ENCODE results near the gene DHRSX. TPM values are rescaled to one million over a fixed set of nuclear protein-coding genes. Genes with fewer than 3 reads are reported as not detected.
"Not testable (repeated sequence)": the region's sequence is repeated elsewhere in the genome, so short reads cannot be mapped to it uniquely, and the experiment has no call there.

DHRSX gene
- polyA plus RNA-seq, 4 donors: 21.3 to 30.0 (median 29.0) TPM

DNA sequence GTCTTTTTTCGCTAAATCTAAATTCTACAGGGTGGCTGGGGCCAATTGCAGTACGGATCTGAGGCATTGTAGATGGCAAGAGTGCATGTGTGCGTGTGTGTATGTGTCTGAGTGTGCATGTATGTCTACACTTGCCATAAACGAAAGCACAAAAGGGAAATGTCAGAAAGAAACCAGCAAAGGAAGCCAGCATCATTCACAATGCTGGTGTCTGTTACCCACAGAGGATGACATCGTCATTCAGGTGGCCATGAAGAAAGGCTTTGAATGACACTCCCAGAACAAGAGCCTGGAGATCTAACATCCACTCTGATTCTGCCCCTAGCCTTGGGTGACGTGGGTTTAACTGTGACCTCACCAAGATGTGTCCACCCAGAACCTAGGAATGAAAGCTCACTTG is 124.6 kb downstream of the DHRSX start:
- no peak for DNase-seq (ENCODE audit: low read depth in 4 of 4, low spot score in 3 of 4)

- no peak for DNase-seq (ENCODE audit: low read depth in 4 of 4, low spot score in 3 of 4)
These were observed 126.7 kb downstream of the DHRSX start for GRCh38 chrX:2374086-2374485.

GRCh38 chrX:2373615-2374014 is 127.2 kb downstream of the DHRSX start:
- DNase-seq (ENCODE audit: low read depth in 4 of 4, low spot score in 3 of 4): no peak

- peak in 1 of 4 donors; percentile 33 for DNase-seq (ENCODE audit: low read depth in 4 of 4, low spot score in 3 of 4)
These were observed 129.6 kb downstream of the DHRSX start for GRCh38 chrX:2371026-2371711.

GRCh38 chrX:2370456-2370855 is 130.3 kb downstream of the DHRSX start:
- DNase-seq (ENCODE audit: low read depth in 4 of 4, low spot score in 3 of 4): no peak

- no peak for DNase-seq (ENCODE audit: low read depth in 4 of 4, low spot score in 3 of 4)
These were observed 131.6 kb downstream of the DHRSX start for GRCh38 chrX:2369206-2369605.

GRCh38 chrX:2360731-2361130 is 140.0 kb downstream of the DHRSX start:
- DNase-seq (ENCODE audit: low read depth in 4 of 4, low spot score in 3 of 4): no peak

DNA sequence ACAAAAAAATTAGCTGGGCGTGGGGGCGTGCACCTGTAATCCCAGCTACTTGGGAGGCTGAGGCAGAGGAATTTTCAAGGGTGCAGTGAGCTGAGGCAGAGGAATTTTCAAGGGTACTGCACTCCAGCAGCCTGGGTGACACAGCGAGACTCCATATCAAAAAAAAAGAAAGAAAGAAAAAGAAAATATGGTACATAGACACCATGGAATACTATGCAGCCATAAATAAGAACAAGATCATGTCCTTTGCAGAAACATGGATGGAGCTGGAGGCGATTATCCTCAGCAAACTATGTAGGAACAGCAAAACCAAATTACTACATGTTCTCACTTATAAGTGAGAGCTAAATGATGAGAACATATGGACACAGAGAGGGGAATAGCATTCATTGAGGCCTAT is 141.3 kb downstream of the DHRSX start:
- not testable (repeated sequence) for DNase-seq (ENCODE audit: low read depth in 4 of 4, low spot score in 3 of 4)

DNA sequence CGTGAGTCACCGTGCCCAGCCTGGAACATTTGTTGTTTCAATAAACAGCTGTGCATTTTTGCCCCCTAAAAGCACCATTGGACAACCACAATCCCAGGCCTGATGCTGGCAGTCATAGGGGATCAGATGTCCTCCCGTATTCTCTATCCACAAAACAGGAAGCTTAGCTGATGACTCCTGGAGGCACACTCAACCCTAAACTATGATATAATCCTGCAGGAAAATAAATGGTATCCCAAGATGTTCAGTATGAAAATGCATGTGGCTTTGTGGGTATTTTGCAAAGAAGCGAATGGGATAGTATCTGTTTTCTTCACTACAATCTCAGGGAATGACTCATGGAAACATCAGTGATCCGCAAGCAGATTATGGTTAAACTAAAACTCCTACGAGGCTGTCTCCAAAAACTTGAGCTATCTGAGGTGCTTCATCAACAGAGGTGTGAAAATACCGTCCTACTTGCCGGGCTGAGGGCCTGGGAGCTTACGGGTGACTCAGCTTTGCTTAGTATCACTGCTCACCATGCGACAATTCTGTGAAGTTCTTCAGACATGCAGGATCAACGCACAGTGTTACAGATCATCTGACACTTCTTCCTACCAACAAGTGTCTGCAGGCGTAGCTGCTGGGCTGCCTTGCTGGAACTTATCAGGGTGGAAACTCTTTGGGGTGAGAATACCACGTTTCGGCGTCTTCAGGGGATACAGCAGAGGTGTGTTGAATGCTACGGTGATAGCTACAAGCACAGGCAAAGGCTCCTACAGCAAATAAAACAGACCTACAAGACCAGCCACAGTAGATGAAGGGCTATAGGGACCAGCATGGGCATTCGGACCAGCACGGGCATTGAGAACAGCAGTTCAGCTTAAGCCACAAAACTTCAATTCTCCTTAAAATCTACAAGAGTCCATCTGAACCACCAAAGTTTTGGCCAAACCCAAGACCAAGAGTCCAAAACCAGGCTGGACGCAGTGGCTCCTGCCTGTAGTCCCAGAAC is 148.5 kb downstream of the DHRSX start:
- no peak for DNase-seq (ENCODE audit: low read depth in 4 of 4, low spot score in 3 of 4)

GRCh38 chrX:2351321-2351720 is 149.5 kb downstream of the DHRSX start:
- DNase-seq (ENCODE audit: low read depth in 4 of 4, low spot score in 3 of 4): no peak

DNA sequence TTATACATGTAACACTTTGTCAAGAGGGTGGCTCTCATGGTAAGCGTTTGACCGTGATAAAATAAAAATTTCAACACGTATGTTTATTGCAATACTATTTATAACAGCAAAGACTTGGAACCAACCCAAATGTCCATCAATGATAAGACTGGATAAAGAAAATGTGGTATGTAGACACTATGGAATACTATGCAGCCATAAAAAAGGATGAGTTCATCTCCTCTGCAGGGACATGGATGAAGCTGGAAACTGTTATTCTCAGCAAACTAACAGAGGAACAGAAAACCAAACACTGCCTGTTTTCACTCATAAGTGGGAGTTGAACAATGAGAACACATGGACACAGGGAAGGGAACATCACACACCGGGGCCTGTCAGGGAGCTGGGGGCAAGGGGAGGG is 150.1 kb downstream of the DHRSX start:
- not testable (repeated sequence) for DNase-seq (ENCODE audit: low read depth in 4 of 4, low spot score in 3 of 4)

DNA sequence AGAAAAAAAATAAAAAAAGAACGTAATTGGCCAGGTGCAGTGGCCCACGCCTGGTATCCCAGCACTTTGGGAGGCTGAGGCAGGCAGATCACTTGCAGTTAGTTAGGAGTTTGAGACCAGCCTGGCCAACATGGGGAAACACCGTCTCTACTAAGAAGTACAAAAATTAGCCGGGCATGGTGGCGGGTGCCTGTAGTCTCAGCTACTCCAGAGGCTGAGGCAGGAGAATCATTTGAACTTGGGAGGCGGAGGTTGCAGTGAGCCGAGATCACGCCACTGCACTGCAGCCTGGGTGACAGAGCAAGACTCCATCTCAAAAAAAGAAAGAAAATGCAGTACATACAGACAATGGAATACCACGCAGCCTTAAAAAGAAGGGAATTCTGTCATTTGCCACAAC is 150.7 kb downstream of the DHRSX start:
- not testable (repeated sequence) for DNase-seq (ENCODE audit: low read depth in 4 of 4, low spot score in 3 of 4)

DNA sequence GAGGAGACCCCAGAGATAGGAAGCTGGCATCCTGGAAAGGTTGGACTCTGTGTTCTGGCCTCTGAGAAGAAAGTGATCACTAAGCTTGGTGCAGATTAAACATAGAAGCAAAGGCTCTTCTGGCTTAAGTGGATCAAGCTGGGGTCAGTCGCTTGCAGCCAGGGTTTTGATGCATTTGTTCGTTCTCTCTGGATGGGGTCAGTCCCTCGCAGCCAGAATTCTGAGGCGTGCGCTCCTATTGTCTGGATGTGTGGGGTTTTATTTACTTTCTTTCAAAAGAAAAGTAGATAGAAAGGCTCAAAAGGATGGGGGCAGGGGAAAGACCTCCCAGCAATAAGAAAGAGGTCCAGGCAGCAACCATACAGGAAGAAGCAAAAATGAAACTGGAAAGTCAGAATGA is 152.6 kb downstream of the DHRSX start:
- DNase-seq (ENCODE audit: low read depth in 4 of 4, low spot score in 3 of 4): no peak

DNA sequence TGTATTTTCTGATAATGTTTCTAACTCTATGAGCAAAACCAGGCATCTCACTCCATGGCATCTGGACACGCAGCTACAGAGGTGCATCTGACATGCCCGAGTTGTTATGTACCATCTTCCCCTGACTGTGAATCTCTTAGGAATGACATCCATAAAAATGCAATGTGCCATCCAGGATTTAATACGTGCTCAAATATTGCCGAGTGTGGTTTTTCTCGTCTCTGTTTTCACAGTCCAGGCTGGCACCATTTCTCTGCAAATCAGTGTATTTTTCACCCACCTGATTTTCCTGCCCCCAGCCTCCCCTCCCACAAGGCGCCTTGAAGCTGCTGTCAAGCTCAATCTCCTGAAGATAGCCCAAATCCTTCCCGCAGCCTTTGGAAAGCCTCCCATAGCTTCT is 154.6 kb downstream of the DHRSX start:
- DNase-seq (ENCODE audit: low read depth in 4 of 4, low spot score in 3 of 4): no peak

DNA sequence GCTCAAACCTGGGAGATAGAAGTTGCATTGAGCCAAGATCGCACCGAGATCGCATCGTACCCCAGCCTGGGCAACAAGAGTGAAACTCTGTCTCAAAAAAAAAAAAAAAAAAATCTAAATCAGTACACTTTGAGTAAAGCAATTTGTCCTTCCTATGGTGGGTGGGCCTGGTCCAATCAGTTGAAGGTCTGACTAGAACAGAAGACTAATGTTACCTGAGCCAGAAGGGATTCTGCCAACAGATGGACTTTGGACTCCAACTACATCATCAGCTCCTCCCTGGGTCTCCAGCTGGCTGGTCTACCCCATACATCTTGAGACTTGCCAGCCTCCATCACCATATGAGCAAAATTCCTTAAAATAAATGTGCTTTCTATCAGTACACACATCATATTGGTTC is 155.2 kb downstream of the DHRSX start:
- no peak for DNase-seq (ENCODE audit: low read depth in 4 of 4, low spot score in 3 of 4)

GRCh38 chrX:2343413-2343812 is 157.4 kb downstream of the DHRSX start:
- no peak for DNase-seq (ENCODE audit: low read depth in 4 of 4, low spot score in 3 of 4)

DNA sequence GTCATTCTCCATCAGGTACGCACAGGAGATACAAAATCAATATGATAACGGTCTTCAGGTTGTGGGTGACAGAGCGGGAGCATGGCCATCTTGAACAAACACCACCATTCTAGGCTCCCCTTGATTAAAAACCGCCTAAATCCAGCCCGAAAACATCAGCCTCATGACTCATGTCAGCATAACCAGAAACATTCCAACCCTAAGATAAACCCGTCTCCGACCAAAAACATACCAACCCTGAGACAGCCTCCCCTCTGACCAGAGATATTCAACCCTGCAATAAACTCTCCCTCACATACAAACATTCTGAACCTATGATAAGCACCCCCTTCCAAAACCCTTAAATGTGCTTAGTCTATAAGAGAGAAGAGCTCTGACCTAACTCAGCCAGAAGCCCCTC is 157.9 kb downstream of the DHRSX start:
- DNase-seq (ENCODE audit: low read depth in 4 of 4, low spot score in 3 of 4): no peak

GRCh38 chrX:2342281-2342688 is 158.5 kb downstream of the DHRSX start:
- DNase-seq (ENCODE audit: low read depth in 4 of 4, low spot score in 3 of 4): no peak

- DNase-seq (ENCODE audit: low read depth in 4 of 4, low spot score in 3 of 4): no peak
These were observed 159.8 kb downstream of the DHRSX start for GRCh38 chrX:2340991-2341390.

DNA sequence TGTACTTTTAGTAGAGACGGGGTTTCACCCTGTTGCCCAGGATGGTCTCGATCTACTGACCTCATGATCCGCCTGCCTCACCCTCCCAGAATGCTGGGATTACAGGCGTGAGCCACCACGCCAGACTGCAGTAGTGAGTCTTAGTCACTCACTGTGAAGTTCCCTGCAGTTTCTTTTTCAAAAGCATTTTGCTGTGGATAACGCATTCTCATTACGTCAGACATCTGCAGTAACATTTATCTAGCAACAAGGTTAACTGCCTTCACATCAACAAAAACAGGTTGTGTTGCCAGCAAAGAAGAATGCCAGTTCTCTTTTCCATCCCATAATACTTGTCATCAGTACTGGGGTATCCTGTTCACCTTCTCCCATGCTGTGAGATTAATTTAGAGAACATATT is 164.6 kb downstream of the DHRSX start:
- no peak for DNase-seq (ENCODE audit: low read depth in 4 of 4, low spot score in 3 of 4)

GRCh38 chrX:2334237-2334636 is 166.5 kb downstream of the DHRSX start:
- DNase-seq (ENCODE audit: low read depth in 4 of 4, low spot score in 3 of 4): no peak

DNA sequence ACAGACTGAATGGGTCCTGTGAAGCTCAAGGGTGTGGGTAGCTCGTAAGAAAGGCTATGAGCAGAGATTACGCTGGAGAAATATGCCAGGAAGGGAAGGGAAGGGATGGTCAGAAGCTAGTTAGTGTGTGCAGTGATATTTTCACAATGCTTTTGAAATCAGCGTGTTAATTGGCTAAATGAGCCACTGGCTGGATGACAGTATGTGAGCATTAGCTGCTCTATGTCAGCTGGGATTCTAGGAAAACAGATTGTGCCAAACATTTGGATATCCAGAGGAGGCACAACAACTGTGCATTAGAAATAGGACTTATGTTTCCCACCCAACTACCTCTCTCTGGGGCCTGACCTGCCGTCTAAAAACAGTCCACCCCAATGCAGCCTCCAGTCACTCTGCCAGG is 168.5 kb downstream of the DHRSX start:
- no peak for DNase-seq (ENCODE audit: low read depth in 4 of 4, low spot score in 3 of 4)
